Psoas muscle (tissue), 8 donors: ENCODE measurements around the gene SLC7A10. TPM values are rescaled to one million over a fixed set of nuclear protein-coding genes. Genes with fewer than 3 reads are reported as not detected.

Experiments used
- ATAC-seq, 4 donors: fragments of 200-7000 bp; cut with Tn5 transposase; one replicate each; pipeline ENCODE4 v1.9.1; 2020; ENCODE audit warnings: moderate library complexity in 3 of 4, mild to moderate bottlenecking in 2 of 4
- DNase-seq, 2 donors: peaks; one replicate each; pipeline ENCODE4 v3.0.0-alpha.2; 2020
- H3K27ac ChIP-seq: fragments of 200-600 bp; one replicate; pipeline ENCODE4 v1.8.0; 2022
- H3K27me3 ChIP-seq, 3 donors: fragments of 200-600 bp in 1 of 3; one replicate each; pipeline versions ENCODE4 v1.6.1 to v1.8.0; 2013 to 2022; ENCODE audit warnings: low read length in 2 of 3, mild to moderate bottlenecking in 2 of 3, moderate library complexity in 1 of 3; ENCODE audit not compliant: insufficient read depth in 3 of 3
- H3K36me3 ChIP-seq, 2 donors: fragments of 200-600 bp in 1 of 2; one replicate each; pipeline versions ENCODE4 v1.6.1 to v1.8.0; 2013 to 2022; ENCODE audit warnings: low read depth in 1 of 2, mild to moderate bottlenecking in 1 of 2, moderate library complexity in 1 of 2; ENCODE audit not compliant: insufficient read depth in 1 of 2
- H3K4me1 ChIP-seq: fragments of 200-600 bp; one replicate; pipeline ENCODE4 v1.8.0; 2022
- H3K4me3 ChIP-seq: fragments of 200-600 bp; one replicate; pipeline ENCODE4 v1.8.0; 2022; ENCODE audit warnings: mild to moderate bottlenecking
- H3K9me3 ChIP-seq: fragments of 200-600 bp; one replicate; pipeline ENCODE4 v1.8.0; 2022
- WGBS, 3 donors: extraction: QIAGEN DNeasy Blood & Tissue Kit; methylation state at CpG; one replicate each; pipeline versions ENCODE4 v1.1.6 to v1.1.7; 2013; 5-methylcytosine and 5-hydroxymethylcytosine counted together
- intact Hi-C, 2 donors: fragments of 100-400 bp; cut with DNase I; formaldehyde crosslinking; loops; one replicate each; pipeline versions ENCODE4 v1.11.0 to v1.14.2; 2022
- polyA plus RNA-seq, 3 donors: library from polyadenylated mRNA; stranded (reverse); fragments of 200-250 nt; gene quantifications; one replicate each; pipeline ENCODE4 v1.2.3, GENCODE V29; 2013
- total RNA-seq, 4 donors: library from RNA; stranded (reverse); fragmentation: NEBNext Ultra II Directional in 2 of 4; extraction: Animal tissue kit (Norgen Biotek cat#: 25700) in 2 of 4; gene quantifications; one replicate each; pipeline versions ENCODE4 v1.2.1 to v1.2.4, GENCODE V29; 2021 to 2023
- TF ChIP-seq, protein P1 (sequence below): fragments of 200-600 bp; IDR thresholded peaks from one replicate; pipeline ENCODE4 v1.8.0; 2022; ENCODE audit warnings: antibody characterized with exemption
- donor health status: healthy with polysubstance abuse.
- donor health status: DM: no; HTN: no; CAD: no; lungs with moderate emphysema.
- donor health status: Bipolar disorder and iron deficiency.
- donor health status: healthy.
- donor health status: DM: yes; HTN: yes; CAD: no.
- donor health status: DM: no; HTN: no; CAD: no.
- donor health status: DM: no; HTN: no; CAD: no.
- donor health status: DM: yes; HTN: yes; CAD: no.

Gene SLC7A10
- total and polyA plus RNA-seq, 7 donors: 0.03 to 0.43 (median 0.14) TPM; not detected in 3

DNA sequence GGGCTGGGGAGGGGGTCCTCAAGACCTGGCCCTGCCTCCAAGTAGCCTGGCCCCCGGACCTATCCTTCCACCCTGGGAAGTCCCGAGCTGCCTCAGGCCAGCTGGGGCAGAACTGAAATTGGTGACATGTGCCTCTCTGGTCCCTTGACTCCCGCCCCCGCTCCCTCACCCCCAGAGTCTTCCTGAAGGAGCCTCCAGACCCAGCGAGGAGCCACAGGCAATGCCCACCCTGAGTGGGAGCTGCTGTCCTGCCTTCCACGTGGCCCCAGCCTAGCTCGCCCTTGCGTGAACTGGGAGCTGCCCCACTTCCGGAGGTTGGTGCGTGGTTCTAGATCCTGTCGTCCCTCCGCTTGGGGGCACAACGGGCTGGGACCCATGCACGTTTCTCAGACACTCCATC is 42.1 kb upstream of the SLC7A10 start:
- Histone ChIP-seq H3K36me3 (no peaks in the 10 kb centered on the region), H3K9me3 (no peaks in the 10 kb centered on the region), H3K27me3 (no peaks in the 10 kb centered on the region), H3K4me1 (no peaks in the 10 kb centered on the region), H3K4me3 (no peak overlapping the region), H3K27ac (no peak overlapping the region)
- 71 to 82% (median 77%) methylated on average over 14 of the region's 14 CpGs for WGBS, 3 donors
- intact Hi-C loops: no loop called here
- ATAC-seq (no peak), DNase-seq (no peak)
- TF ChIP-seq, protein P1, sequence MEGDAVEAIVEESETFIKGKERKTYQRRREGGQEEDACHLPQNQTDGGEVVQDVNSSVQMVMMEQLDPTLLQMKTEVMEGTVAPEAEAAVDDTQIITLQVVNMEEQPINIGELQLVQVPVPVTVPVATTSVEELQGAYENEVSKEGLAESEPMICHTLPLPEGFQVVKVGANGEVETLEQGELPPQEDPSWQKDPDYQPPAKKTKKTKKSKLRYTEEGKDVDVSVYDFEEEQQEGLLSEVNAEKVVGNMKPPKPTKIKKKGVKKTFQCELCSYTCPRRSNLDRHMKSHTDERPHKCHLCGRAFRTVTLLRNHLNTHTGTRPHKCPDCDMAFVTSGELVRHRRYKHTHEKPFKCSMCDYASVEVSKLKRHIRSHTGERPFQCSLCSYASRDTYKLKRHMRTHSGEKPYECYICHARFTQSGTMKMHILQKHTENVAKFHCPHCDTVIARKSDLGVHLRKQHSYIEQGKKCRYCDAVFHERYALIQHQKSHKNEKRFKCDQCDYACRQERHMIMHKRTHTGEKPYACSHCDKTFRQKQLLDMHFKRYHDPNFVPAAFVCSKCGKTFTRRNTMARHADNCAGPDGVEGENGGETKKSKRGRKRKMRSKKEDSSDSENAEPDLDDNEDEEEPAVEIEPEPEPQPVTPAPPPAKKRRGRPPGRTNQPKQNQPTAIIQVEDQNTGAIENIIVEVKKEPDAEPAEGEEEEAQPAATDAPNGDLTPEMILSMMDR: no peak

DNA sequence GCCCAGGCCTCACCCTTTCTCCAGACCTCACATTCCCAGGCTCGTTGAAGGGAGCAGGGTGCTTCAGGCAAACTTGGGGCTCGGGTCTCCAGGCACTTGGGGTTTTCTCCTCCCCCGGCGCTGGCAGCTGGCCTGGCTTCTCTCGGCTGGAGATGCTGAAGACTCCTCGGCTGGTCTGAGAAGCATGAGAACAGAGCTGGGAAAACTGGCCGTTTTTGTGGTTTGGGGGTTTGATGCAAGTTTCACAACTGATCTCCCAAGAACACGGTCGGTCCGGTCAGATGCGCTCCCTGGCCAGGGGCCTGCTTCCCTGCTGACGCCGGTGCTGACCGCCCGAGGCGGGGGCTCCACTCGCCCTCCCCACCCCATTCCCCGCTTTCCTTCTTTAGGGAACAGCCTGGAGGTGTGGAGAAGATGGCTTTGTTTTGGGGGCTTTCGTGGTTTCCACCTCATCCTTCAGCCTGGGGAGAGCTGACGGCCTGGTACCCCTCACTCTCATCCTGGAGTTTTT is 41.4 kb upstream of the SLC7A10 start:
- Histone ChIP-seq H3K4me1 (no peaks in the 10 kb centered on the region), H3K9me3 (no peaks in the 10 kb centered on the region), H3K27me3 (no peaks in the 10 kb centered on the region), H3K36me3 (no peaks in the 10 kb centered on the region), H3K4me3 (no peak overlapping the region), H3K27ac (no peak overlapping the region)
- no peak for DNase-seq
- TF ChIP-seq, protein P1: no peak
- intact Hi-C loops: no loop called here
- ATAC-seq: no peak
- 74 to 81% (median 80%) methylated on average over 20 of the region's 20 CpGs for WGBS, 3 donors

- 84 to 93% (median 89%) methylated on average over 14 of the region's 14 CpGs for WGBS, 3 donors
- intact Hi-C loops: no loop called here
- H3K36me3 ChIP-seq: no peaks in the 10 kb centered on the region
- H3K27me3 ChIP-seq: peaks cover 0 to 2% (median 0%) of the 10 kb centered on the region in 3 donors
- H3K4me1 ChIP-seq: no peaks in the 10 kb centered on the region
- no peak for ATAC-seq
- no peaks in the 10 kb centered on the region for H3K9me3 ChIP-seq
- no peak overlapping the region for H3K27ac ChIP-seq
- TF ChIP-seq, protein P1: no peak
- no peak for DNase-seq
- no peak overlapping the region for H3K4me3 ChIP-seq
These were observed 39.3 kb upstream of the SLC7A10 start for GRCh38 chr19:33264881-33265445.

- ATAC-seq: no peak
- Histone ChIP-seq H3K4me3 (no peak overlapping the region), H3K9me3 (no peaks in the 10 kb centered on the region), H3K27me3 (peaks cover 0 to 2% (median 0%) of the 10 kb centered on the region in 3 donors), H3K4me1 (no peaks in the 10 kb centered on the region), H3K36me3 (no peaks in the 10 kb centered on the region), H3K27ac (no peak overlapping the region)
- WGBS, 3 donors: 83 to 90% (median 84%) methylated on average over 25 of the region's 25 CpGs
- TF ChIP-seq, protein P1: no peak
- DNase-seq: no peak
- intact Hi-C loops: no loop called here
These were observed 37.8 kb upstream of the SLC7A10 start for GRCh38 chr19:33263325-33264023.
